HG03064 (cell line): Measurements from ENCODE around the gene MCM8.
"Not testable (repeated sequence)": the region's sequence is repeated elsewhere in the genome, so short reads cannot be mapped to it uniquely, and the experiment has no call there.

Experiments
- ATAC-seq: cut with Tn5 transposase; IDR thresholded peaks from one replicate; pipeline ENCODE4 v1.9.1; 2021; ENCODE audit warnings: low read depth; ENCODE audit not compliant: unreplicated experiment

The MCM8 gene

GRCh38 chr20:5999783-6000182 lies 49.3 kb downstream of the MCM8 start:
- ATAC-seq, result no peak

GRCh38 chr20:6000871-6001270 lies 50.4 kb downstream of the MCM8 start:
- ATAC-seq, result no peak

- ATAC-seq, result no peak
Measured at GRCh38 chr20:6006603-6006949, 56.1 kb downstream of the MCM8 start.

- ATAC-seq, result no peak
Measured at GRCh38 chr20:6007094-6007528, 56.7 kb downstream of the MCM8 start.

GRCh38 chr20:6007529-6008103 lies 57.2 kb downstream of the MCM8 start:
- no peak for ATAC-seq

- no peak for ATAC-seq
Measured at GRCh38 chr20:6008254-6008653, 57.8 kb downstream of the MCM8 start.

- no peak for ATAC-seq
Measured at GRCh38 chr20:6012179-6012578, 61.7 kb downstream of the MCM8 start.

GRCh38 chr20:6014017-6014416 lies 63.6 kb downstream of the MCM8 start:
- ATAC-seq, result no peak

GRCh38 chr20:6014957-6015356 lies 64.5 kb downstream of the MCM8 start:
- no peak for ATAC-seq

- ATAC-seq, result no peak
Measured at GRCh38 chr20:6017467-6017866, 67.0 kb downstream of the MCM8 start.

- ATAC-seq, result no peak
Measured at GRCh38 chr20:6017880-6018279, 67.4 kb downstream of the MCM8 start.

GRCh38 chr20:6024768-6025167 lies 74.3 kb downstream of the MCM8 start:
- no peak for ATAC-seq

- no peak for ATAC-seq
Measured at GRCh38 chr20:6026051-6026450, 75.6 kb downstream of the MCM8 start.

GRCh38 chr20:6028818-6029217 lies 78.4 kb downstream of the MCM8 start:
- no peak for ATAC-seq

GRCh38 chr20:6029538-6029937 lies 79.1 kb downstream of the MCM8 start:
- no peak for ATAC-seq

GRCh38 chr20:6030453-6031080 lies 80.1 kb downstream of the MCM8 start:
- ATAC-seq, result no peak

GRCh38 chr20:6032907-6033306 lies 82.5 kb downstream of the MCM8 start:
- not testable (repeated sequence) for ATAC-seq

- no peak for ATAC-seq
Measured at GRCh38 chr20:6034134-6034969, 83.9 kb downstream of the MCM8 start.

GRCh38 chr20:6036213-6036612 lies 85.8 kb downstream of the MCM8 start:
- no peak for ATAC-seq

GRCh38 chr20:6037082-6037481 lies 86.6 kb downstream of the MCM8 start:
- no peak for ATAC-seq

GRCh38 chr20:6038256-6038655 lies 87.8 kb downstream of the MCM8 start:
- no peak for ATAC-seq

- ATAC-seq, result no peak
Measured at GRCh38 chr20:6039766-6040165, 89.3 kb downstream of the MCM8 start.
